SIG-M5 treated with dmso at 0.1 percent for 504 hours (cell line): ENCODE measurements around the gene CLN3.

ENCODE experiments used
- DNase-seq: peaks from one replicate; lab custom pipeline; 2025; ENCODE audit not compliant: unreplicated experiment; lab: John Stamatoyannopoulos, UW

The CLN3 gene

GRCh38 chr16:28491970-28492474, at the start of gene CLN3:
Gene CLN3, minus strand, starts transcription at chr16:28492074. Its CDS starts 315 bp downstream, at chr16:28491759.
- DNase-seq = peak; percentile 97

DNA sequence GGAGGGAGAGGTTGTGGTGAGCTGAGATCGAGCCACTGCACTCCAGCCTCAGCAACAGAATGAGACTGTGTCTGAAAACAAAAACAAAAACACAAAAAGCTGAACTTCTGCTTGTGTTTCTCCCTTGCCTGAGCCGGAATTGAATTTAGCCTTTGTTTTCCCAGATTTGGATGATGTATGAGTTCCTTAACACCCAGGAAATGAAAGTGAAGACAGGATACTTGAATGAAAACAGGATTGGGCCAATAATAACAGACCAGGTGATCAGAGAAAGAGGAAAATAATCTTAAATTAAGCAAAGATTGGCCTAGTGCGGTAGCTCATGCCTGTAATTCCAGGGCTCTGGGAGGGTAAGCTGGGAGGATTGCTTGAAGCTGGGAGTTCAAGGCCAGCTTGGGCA, 48.5 kb upstream of the CLN3 start:
- no peak for DNase-seq

DNA sequence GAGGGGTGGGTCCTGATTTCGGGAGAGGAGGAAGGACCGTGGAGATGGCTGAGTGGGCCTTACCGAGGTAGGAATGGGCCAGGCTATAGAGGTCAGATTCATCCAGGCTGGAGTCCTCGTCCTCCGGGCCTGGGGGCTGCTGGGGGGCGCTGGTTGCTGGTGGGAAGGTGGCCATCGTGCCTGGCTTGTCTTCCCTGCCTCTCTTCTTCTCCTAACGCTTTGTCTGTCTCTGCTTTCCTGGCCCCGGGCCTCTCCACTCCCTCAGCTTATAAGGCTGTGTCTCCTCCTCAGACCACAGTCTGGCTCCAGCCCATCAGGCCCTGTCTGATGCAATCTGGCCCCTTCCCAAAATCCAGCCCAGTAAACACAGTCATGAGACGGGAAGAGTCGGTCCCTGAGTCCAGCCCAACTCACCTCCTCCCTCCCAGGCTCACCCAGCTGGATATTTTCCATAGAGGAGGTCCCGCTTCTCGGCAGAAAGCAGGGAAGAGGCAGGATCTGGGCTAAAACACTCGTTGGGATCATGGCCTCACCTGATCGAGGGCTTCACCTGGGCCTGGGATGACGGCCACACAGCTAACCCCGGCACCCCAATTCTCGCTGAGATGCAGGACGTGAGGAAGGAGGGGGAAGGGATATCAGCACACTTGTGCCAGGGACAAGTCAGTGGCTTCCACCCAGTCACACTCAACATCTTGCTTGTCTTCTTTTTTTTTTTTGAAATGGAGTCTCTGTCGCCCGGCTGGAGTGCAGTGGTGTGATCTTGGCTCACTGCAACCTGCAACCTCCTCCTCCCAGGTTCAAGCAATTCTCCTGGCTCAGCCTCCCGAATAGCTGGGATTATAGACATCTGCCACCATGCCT, 47.1 kb upstream of the CLN3 start, which contains the start of gene NUPR1:
NUPR1 (minus strand) TSS at position 242 of the 864 bp plus-strand sequence; CDS start at position 175, 67 bp downstream.
- DNase-seq = no peak

GRCh38 chr16:28537964-28538732, 46.3 kb upstream of the CLN3 start:
- no peak for DNase-seq

DNA sequence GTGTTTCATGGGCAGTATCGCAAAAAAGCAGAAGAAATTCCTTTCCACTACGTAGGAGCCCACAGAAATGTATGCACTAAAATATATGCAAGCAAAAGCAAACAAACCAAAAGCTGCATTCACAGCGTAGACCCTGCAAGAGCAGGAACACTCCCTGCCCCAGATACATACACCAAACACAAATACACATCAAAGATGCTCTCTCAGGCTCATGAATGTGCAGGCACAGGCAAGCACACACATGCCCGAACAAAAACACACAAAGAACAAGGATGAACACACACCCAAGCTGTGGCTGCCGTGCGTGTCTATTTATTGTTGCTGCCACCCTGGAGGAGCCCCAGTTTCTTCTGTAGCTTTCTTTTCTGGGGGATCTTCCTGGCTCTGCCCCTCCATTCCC, 45.2 kb upstream of the CLN3 start:
- DNase-seq = no peak

DNA sequence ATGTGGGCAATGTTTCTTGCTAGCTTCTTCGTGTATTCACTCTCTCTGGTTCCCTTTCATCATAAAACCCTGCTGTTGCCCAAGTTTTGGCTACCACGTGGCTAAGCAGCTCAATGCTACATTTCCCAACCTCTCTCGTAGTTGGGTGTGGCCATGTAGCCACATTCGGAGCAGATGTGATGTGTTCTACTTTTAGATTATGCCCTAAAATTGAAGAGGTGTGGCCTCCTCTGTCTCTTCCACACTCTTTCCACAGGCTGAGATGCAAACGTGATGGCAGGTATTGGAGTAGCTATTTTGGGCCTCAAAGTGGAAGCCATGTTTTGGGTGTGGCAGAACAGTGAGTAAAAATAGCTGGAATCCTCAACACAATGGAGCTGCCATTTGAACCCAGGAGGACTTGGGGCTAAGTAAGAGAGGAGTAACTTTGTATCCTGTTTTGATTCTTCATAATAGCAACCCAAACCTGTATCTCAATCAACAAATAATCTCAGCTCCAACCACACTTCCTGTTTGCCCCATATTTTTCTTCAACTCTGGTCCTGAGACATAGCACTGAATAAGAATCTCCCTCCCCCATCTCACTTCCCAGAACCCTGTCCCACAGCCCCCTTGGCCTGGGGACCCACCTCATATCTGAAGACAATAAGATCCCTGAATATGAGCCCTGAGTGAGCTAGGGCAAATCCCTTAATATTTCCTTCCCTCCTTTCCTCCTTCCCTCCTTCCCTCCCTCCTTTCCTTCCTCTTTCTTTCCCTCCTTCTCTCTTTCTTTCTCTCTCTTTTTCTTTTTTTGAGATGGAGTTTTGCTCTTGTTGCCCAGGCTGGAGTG, 42.9 kb upstream of the CLN3 start:
- DNase-seq = peak; percentile 94

- DNase-seq = no peak
Observed at GRCh38 chr16:28532940-28533647, 41.2 kb upstream of the CLN3 start.

- no peak for DNase-seq
Observed at GRCh38 chr16:28531777-28532744, 40.2 kb upstream of the CLN3 start.

- DNase-seq = no peak
Observed at GRCh38 chr16:28529124-28529523, 37.2 kb upstream of the CLN3 start.

DNA sequence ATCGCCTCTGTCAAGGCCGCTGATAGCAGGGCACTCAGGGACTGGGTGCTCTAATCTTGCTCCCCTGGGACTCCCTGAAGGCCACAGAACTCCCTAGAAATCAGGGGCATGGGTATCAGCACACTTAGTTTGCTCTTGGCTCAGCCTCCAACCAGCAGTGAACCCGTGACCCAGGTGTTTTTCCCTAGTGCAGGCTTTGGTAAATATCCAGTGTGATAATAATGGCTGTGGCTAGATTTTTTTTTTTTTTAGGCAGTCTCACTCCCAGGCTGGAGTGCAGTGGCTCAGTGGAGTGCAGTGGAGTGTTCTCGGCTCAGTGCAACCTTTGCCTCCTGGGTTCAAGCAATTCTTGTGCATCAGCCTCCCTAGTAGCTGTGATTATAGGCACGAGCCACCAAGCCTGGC, 36.6 kb upstream of the CLN3 start:
- DNase-seq = no peak

- no peak for DNase-seq
Observed at GRCh38 chr16:28527985-28528384, 36.1 kb upstream of the CLN3 start.

GRCh38 chr16:28527100-28527785, 35.4 kb upstream of the CLN3 start:
- peak; percentile 33 for DNase-seq

- DNase-seq = no peak
Observed at GRCh38 chr16:28526201-28527099, 34.6 kb upstream of the CLN3 start.

- no peak for DNase-seq
Observed at GRCh38 chr16:28524681-28525171, 32.9 kb upstream of the CLN3 start.

DNA sequence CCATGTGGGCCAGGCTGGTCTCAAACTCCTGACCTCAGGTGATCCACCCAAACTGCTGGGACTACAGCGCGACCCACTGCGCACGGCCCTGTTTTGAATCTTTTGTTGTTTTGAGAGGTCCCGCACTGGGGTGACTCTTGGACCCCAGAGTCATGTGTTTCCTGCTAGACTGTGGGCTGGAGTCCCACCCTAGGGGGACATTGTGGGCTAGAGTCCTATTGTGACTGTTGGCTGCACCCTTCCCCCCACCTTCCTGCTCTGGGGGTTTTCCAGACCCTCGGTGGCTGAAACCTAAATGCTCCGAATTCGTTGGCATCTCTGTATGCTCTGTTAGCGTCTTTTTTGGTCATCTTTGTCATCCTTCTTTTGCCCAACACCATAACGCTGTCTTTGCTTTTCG, 30.9 kb upstream of the CLN3 start:
- no peak for DNase-seq

- DNase-seq = no peak
Observed at GRCh38 chr16:28521436-28521835, 29.6 kb upstream of the CLN3 start.

- no peak for DNase-seq
Observed at GRCh38 chr16:28520672-28521071, 28.8 kb upstream of the CLN3 start.
